Mucosa of descending colon (tissue), 3 donors: ENCODE data around the gene ATP6V0E1. TPM values are rescaled to one million over a fixed set of nuclear protein-coding genes. Genes with fewer than 3 reads are reported as not detected.

ENCODE experiments used
- ATAC-seq: fragments of 200-7000 bp; cut with Tn5 transposase; one replicate; pipeline ENCODE4 v1.9.1; 2020; ENCODE audit warnings: mild to moderate bottlenecking, moderate library complexity
- DNase-seq, 3 donors: peaks; one replicate each; pipeline ENCODE4 v3.0.0-alpha.2; 2020
- H3K36me3 ChIP-seq: fragments of 200-600 bp; one replicate; pipeline ENCODE4 v1.8.0; 2021; ENCODE audit warnings: low read depth, mild to moderate bottlenecking
- H3K4me1 ChIP-seq: fragments of 200-600 bp; one replicate; pipeline ENCODE4 v1.8.0; 2021; ENCODE audit warnings: low read depth, mild to moderate bottlenecking
- H3K4me3 ChIP-seq: fragments of 200-600 bp; one replicate; pipeline ENCODE4 v1.8.0; 2021; ENCODE audit warnings: mild to moderate bottlenecking
- H3K9me3 ChIP-seq: fragments of 200-600 bp; one replicate; pipeline ENCODE4 v1.8.0; 2021; ENCODE audit warnings: mild to moderate bottlenecking
- intact Hi-C, 2 donors: fragments of 100-400 bp; cut with DNase I in 1 of 2; cut with micrococcal nuclease in 1 of 2; formaldehyde crosslinking; loops; one replicate each; pipeline versions ENCODE4 v1.11.0 to v1.11.1; 2022; cut with DNase I, micrococcal nuclease
- total RNA-seq, 3 donors: library from RNA; stranded (reverse); fragmentation: NEBNext Ultra II Directional in 2 of 3; extraction: Animal tissue kit (Norgen Biotek cat#: 25700) in 2 of 3; gene quantifications; one replicate each; pipeline versions ENCODE4 v1.2.1 to v1.2.4, GENCODE V29; 2021 to 2023
- TF ChIP-seq, protein P1 (sequence below): fragments of 200-600 bp; IDR thresholded peaks from one replicate; pipeline ENCODE4 v1.8.0; 2022; ENCODE audit warnings: antibody characterized with exemption, mild to moderate bottlenecking
- donor health status: DM: no; HTN: no; CAD: no; lungs with moderate emphysema.
- donor health status: DM: no; HTN: no; CAD: no.
- donor health status: DM: no; HTN: yes; CAD: no.

Gene ATP6V0E1
- total RNA-seq, 3 donors from 2014 or later, result 174 to 194 (median 190) TPM

DNA sequence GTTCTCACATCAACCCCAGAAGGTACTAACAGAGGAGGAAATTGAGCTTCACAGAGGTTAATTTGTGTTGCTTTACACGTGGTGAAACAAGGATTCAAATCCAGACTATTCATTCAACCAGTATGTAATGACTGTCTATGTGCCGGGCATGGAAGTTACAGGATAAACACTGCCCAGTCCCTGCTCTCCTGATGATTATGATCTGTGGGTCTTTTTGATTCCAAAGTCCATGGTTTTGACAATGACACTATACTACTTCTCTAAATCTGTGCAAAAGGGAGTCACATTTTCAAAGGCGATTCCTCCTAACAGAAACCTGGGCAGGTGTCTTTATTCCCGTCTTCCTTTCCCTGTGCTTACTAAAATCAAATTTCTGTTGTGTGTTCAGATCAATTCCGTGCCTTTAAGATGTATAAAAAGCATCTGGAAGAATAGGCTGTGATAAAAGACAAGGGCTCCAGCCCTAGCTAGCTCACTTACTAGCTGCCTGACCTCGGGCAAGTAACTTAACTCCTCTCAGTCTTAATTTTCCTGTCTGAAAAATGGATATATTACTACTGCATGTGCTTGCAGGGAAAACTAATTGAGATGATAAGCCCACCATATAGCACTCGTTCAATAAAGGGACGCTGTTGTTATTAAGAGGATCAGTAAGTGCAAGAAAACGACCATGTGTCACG is 71.6 kb downstream of the ATP6V0E1 start:
- Histone ChIP-seq H3K4me1 (peaks cover 14% of the 10 kb centered on the region), H3K4me3 (no peak overlapping the region), H3K9me3 (no peaks in the 10 kb centered on the region), H3K36me3 (no peaks in the 10 kb centered on the region)
- intact Hi-C loops, result no loop called here
- TF ChIP-seq, protein P1, sequence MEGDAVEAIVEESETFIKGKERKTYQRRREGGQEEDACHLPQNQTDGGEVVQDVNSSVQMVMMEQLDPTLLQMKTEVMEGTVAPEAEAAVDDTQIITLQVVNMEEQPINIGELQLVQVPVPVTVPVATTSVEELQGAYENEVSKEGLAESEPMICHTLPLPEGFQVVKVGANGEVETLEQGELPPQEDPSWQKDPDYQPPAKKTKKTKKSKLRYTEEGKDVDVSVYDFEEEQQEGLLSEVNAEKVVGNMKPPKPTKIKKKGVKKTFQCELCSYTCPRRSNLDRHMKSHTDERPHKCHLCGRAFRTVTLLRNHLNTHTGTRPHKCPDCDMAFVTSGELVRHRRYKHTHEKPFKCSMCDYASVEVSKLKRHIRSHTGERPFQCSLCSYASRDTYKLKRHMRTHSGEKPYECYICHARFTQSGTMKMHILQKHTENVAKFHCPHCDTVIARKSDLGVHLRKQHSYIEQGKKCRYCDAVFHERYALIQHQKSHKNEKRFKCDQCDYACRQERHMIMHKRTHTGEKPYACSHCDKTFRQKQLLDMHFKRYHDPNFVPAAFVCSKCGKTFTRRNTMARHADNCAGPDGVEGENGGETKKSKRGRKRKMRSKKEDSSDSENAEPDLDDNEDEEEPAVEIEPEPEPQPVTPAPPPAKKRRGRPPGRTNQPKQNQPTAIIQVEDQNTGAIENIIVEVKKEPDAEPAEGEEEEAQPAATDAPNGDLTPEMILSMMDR, result no peak
- DNase-seq (no peak), ATAC-seq (no peak)

DNA sequence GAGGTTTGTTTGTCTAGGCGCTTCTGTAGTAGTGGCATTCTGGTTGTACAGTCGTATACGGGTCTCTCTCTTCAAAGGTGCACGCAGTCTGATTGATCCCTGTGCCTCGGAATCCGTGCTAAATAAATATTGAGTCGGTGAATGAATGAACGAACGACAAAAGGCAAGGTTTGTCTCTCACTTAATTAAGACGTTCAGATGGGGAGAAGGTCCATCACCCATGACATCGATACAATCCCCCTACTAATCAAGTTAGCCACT is 72.1 kb downstream of the ATP6V0E1 start:
- intact Hi-C loops, result no loop called here
- Histone ChIP-seq H3K4me3 (peak overlapping the region; percentile 100), H3K36me3 (no peaks in the 10 kb centered on the region), H3K9me3 (no peaks in the 10 kb centered on the region), H3K4me1 (peaks cover 14% of the 10 kb centered on the region)
- no peak for DNase-seq
- TF ChIP-seq, protein P1, result no peak
- no peak for ATAC-seq

DNA sequence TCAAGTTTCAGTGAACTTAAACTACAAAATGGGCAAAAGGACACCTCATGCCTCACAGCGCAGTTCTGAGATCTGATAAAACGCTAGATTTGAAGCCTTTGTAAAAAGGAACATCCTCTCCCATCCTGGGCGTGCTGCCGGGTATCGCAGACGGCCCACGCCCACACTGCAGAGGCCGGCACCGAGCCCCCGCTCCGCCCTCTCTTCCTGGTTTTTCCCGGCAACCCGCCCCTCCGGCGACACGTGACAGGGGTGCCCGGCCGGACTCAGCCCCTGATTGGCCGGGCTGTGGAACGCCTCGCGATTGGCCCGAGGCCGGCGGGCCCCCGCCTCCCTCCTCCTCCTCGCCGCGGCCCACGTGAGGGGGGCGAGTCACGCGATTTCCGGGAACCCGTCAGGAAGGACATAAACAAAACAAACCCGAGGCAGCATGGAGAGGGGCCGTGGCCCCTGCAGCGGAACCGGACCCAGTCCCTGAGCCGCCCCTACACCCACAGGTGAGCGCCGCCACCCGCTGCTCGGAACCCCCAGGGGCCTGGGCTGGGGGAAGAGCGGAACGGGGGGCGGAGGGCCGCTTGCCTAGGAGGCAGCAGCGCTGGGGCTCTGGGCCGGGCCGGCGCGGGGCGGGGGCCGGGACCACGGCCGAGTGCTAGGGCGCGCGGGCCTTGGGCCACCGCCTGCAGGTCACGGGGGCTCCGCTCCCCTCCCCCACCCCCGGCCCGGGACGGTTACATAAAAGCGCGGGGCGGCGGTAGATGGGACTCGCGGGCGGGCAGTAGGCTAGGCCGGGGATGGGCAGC is 72.6 kb downstream of the ATP6V0E1 start, which contains the start of gene CREBRF:
TSS of gene CREBRF (plus strand) at position 370 of the 800 bp plus-strand sequence. CDS start 24,424 bp downstream, outside the sequence.
- H3K9me3 ChIP-seq, result no peaks in the 10 kb centered on the region
- peak; percentile 88 for ATAC-seq
- DNase-seq, result peak; percentile 97 to 99 (median 99)
- peaks cover 14% of the 10 kb centered on the region for H3K4me1 ChIP-seq
- TF ChIP-seq, protein P1, result no peak
- H3K4me3 ChIP-seq, result peak within 1 kb of the TSS; percentile 100
- intact Hi-C loops, result loop anchor here in 1 of 2 donors (2.0 kb wide), 1 partner anchor 73 kb away; the partner anchor contains the start of gene ATP6V0E1
- H3K36me3 ChIP-seq, result no peaks in the 10 kb centered on the region

DNA sequence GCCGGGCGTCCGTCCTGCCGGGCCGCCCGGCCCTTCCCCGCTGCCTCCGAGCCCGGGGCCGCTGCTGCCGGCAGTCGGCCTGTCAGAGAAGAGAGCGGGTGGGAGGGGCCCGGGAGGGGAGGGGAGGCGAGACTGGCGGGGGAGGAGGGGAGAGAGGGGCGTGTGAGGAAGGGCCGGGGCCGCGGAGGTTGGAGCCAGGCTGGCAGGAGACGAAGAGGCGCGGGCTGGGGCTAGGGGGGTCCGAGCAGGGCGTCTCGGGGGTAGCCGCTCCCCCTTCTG is 73.2 kb downstream of the ATP6V0E1 start:
- TF ChIP-seq, protein P1, result no peak
- Histone ChIP-seq H3K4me3 (peak overlapping the region; percentile 100), H3K4me1 (peaks cover 14% of the 10 kb centered on the region), H3K36me3 (no peaks in the 10 kb centered on the region), H3K9me3 (no peaks in the 10 kb centered on the region)
- intact Hi-C loops, result loop anchor here in 1 of 2 donors (2.0 kb wide), 1 partner anchor 74 kb away; the partner anchor contains the start of gene ATP6V0E1
- ATAC-seq (peak; percentile 72), DNase-seq (no peak)

DNA sequence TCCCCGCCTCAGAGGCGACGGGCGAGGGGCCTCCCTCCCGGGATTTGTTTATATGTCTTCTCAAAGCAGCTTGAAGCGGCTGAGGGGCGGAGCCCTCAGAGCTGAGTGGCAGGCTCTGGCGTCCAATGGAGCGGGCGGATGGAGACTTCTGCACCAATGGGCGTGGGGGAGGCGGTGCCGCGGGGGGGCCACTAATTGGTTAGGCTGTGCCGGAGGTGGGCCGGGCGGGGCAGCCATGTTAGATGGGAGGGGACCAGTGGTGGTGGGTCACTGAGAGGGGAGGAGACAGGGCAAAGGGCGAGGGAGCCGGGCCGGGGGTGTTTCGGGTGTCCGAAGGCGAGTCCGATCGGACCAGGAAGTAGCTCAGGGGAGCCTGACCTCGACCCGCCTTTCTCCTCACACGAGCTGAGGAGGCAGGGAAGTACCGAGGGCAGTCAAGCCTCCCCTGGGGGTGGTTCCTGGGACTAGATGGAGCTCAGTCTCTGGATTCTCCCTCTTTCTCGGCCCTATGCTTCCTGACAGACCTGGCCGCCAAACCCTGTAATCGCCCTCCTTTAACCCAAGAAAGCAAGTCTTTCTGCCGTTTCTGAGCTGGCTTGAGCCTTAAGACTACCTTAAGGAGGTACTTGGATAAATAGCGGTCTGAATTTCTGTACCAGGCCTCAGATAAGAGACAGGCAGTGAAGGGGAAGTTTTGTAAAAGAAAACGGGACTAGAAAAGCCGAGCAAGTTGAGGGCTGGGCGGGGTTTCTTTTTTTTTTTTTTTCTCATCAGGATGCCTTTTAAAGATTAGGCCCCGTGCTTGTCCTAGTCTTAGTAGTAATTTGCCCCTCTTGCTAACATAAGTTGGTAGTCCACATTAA is 73.7 kb downstream of the ATP6V0E1 start:
- H3K36me3 ChIP-seq, result no peaks in the 10 kb centered on the region
- ATAC-seq (peak; percentile 91), DNase-seq (peak; percentile 99)
- TF ChIP-seq, protein P1, result no peak
- no peaks in the 10 kb centered on the region for H3K9me3 ChIP-seq
- intact Hi-C loops, result loop anchor here in 1 of 2 donors (2.0 kb wide), 1 partner anchor 74 kb away; the partner anchor contains the start of gene ATP6V0E1
- H3K4me3 ChIP-seq, result peak overlapping the region; percentile 100
- H3K4me1 ChIP-seq, result peaks cover 17% of the 10 kb centered on the region
